GM13977 (cell line): Measurements from ENCODE around the gene NINJ2.

Experiments used
- DNase-seq: peaks from one replicate; pipeline ENCODE4 v3.0.0; 2012; ENCODE audit warnings: low spot score
- CTCF ChIP-seq: IDR thresholded peaks from 2 replicates; pipeline ENCODE4 v1.5.1; 2012; ENCODE audit warnings: mild to moderate bottlenecking, control low read depth; ENCODE audit not compliant: insufficient read depth; ENCODE audit errors: extremely low read depth, missing control alignments
- in situ Hi-C: fragments of 300-500 bp; cut with MboI; formaldehyde crosslinking; loops from one replicate; pipeline ENCODE4 v1.12.0; 2022; ENCODE audit warnings: low sequenced_read_pairs, low pct_unique_long_range_greater_than_20kb, mixed read lengths, inconsistent platforms; ENCODE audit not compliant: unreplicated experiment

The NINJ2 gene

GRCh38 chr12:646442-647384 is 16.5 kb downstream of the NINJ2 start:
- no peak for DNase-seq
- in situ Hi-C loops = no loop called here
- no peak for TF ChIP-seq CTCF

- in situ Hi-C loops = no loop called here
- no peak for TF ChIP-seq CTCF
- no peak for DNase-seq
These were observed 17.6 kb downstream of the NINJ2 start for GRCh38 chr12:645563-646071.

- DNase-seq = no peak
- no peak for TF ChIP-seq CTCF
- in situ Hi-C loops = no loop called here
These were observed 18.3 kb downstream of the NINJ2 start for GRCh38 chr12:644818-645552.

GRCh38 chr12:644303-644639 is 19.0 kb downstream of the NINJ2 start:
- DNase-seq = no peak
- in situ Hi-C loops = no loop called here
- TF ChIP-seq CTCF = no peak

- in situ Hi-C loops = no loop called here
- TF ChIP-seq CTCF = no peak
- no peak for DNase-seq
These were observed 19.6 kb downstream of the NINJ2 start for GRCh38 chr12:643475-644302.
